SK-N-SH treated with all-trans-retinoic acid at 6 μM for 48 hours (cell line): ENCODE data around the gene SMC4.

ENCODE experiments used
- ATAC-seq: fragments of 200-7000 bp; cut with Tn5 transposase; 3 replicates; pipeline ENCODE4 v1.9.1; 2020; ENCODE audit warnings: mild to moderate bottlenecking, moderate library complexity
- ARNTL ChIP-seq: fragments of 450-650 bp; formaldehyde crosslinking; IDR thresholded peaks from 2 replicates; pipeline ENCODE4 v1.5.0; 2020; ENCODE audit warnings: low read depth, mild to moderate bottlenecking, moderate library complexity, borderline replicate concordance
- BACH2 ChIP-seq: fragments of 250-450 bp; sonication (Bioruptor Pico); IDR thresholded peaks from 2 replicates; pipeline ENCODE4 v1.9.0; 2021; ENCODE audit warnings: mild to moderate bottlenecking, borderline replicate concordance
- CREB5 ChIP-seq: fragments of 250-450 bp; sonication (Bioruptor Pico); IDR thresholded peaks from 2 replicates; pipeline ENCODE4 v1.5.1; 2020; ENCODE audit warnings: low read depth, mild to moderate bottlenecking, moderate library complexity
- CSRNP3 ChIP-seq: fragments of 250-450 bp; sonication (Bioruptor Pico); IDR thresholded peaks from 2 replicates; pipeline ENCODE4 v1.5.1; 2021; ENCODE audit warnings: mild to moderate bottlenecking, moderate library complexity
- ESRRG ChIP-seq: fragments of 250-450 bp; sonication (Bioruptor Pico); IDR thresholded peaks from 2 replicates; pipeline ENCODE4 v1.6.1; 2021; ENCODE audit warnings: mild to moderate bottlenecking
- GLIS3 ChIP-seq: fragments of 250-450 bp; sonication (Bioruptor Pico); IDR thresholded peaks from 2 replicates; pipeline ENCODE4 v1.5.0; 2020; ENCODE audit warnings: mild to moderate bottlenecking, moderate library complexity
- ISL1 ChIP-seq: fragments of 250-450 bp; sonication (Bioruptor Pico); IDR thresholded peaks from 2 replicates; pipeline ENCODE4 v2.1.2; 2022; ENCODE audit warnings: mild to moderate bottlenecking, moderate library complexity
- OSR1 ChIP-seq: fragments of 250-450 bp; sonication (Bioruptor Pico); IDR thresholded peaks from 2 replicates; pipeline ENCODE4 v1.8.0; 2022; ENCODE audit warnings: moderate library complexity, mild to moderate bottlenecking, inconsistent platforms
- PATZ1 ChIP-seq: fragments of 250-450 bp; sonication (Bioruptor Pico); IDR thresholded peaks from 2 replicates; pipeline ENCODE4 v1.8.0; 2020; ENCODE audit warnings: mild to moderate bottlenecking, moderate library complexity, borderline replicate concordance
- POU6F1 ChIP-seq: fragments of 250-450 bp; sonication (Bioruptor Pico); IDR thresholded peaks from 2 replicates; pipeline ENCODE4 v1.8.0; 2021; ENCODE audit warnings: low read depth, mild to moderate bottlenecking, moderate library complexity, borderline replicate concordance
- PPARA ChIP-seq: fragments of 250-450 bp; sonication (Bioruptor Pico); IDR thresholded peaks from 2 replicates; pipeline ENCODE4 v1.5.0; 2020; ENCODE audit warnings: mild to moderate bottlenecking, borderline replicate concordance
- RARB ChIP-seq: fragments of 250-450 bp; sonication (Bioruptor Pico); IDR thresholded peaks from 2 replicates; pipeline ENCODE4 v1.8.0; 2021; ENCODE audit warnings: mild to moderate bottlenecking, moderate library complexity
- SNAI2 ChIP-seq: fragments of 250-450 bp; sonication (Bioruptor Pico); IDR thresholded peaks from 2 replicates; pipeline ENCODE4 v1.5.0; 2020; ENCODE audit warnings: mild to moderate bottlenecking, moderate library complexity
- TCF4 ChIP-seq: fragments of 250-450 bp; sonication (Bioruptor Pico); IDR thresholded peaks from 2 replicates; pipeline ENCODE4 v1.8.0; 2021; ENCODE audit warnings: mild to moderate bottlenecking, moderate library complexity, borderline replicate concordance
- TOX ChIP-seq: fragments of 250-450 bp; sonication (Bioruptor Pico); IDR thresholded peaks from 2 replicates; pipeline ENCODE4 v1.8.0; 2021; ENCODE audit warnings: mild to moderate bottlenecking, moderate library complexity, borderline replicate concordance
- TSHZ2 ChIP-seq: fragments of 250-450 bp; sonication (Bioruptor Pico); IDR thresholded peaks from 2 replicates; pipeline ENCODE4 v1.5.0; 2020; ENCODE audit warnings: mild to moderate bottlenecking, moderate library complexity
- ZFP3 ChIP-seq: fragments of 250-450 bp; sonication (Bioruptor Pico); IDR thresholded peaks from 2 replicates; pipeline ENCODE4 v1.5.0; 2020; ENCODE audit warnings: mild to moderate bottlenecking, moderate library complexity
- ZNF565 ChIP-seq: fragments of 450-650 bp; formaldehyde crosslinking; conservative IDR thresholded peaks from 2 replicates; pipeline ENCODE4 v1.5.0; 2020; ENCODE audit warnings: low read depth, mild to moderate bottlenecking, moderate library complexity
- ZNF70 ChIP-seq: fragments of 450-650 bp; formaldehyde crosslinking; IDR thresholded peaks from 2 replicates; pipeline ENCODE4 v1.5.0; 2020; ENCODE audit warnings: mild to moderate bottlenecking, moderate library complexity
- ZNF8 ChIP-seq: fragments of 450-650 bp; formaldehyde crosslinking; IDR thresholded peaks from 2 replicates; pipeline ENCODE4 v1.5.0; 2020; ENCODE audit warnings: mild to moderate bottlenecking, moderate library complexity

SMC4 gene

GRCh38 chr3:160403796-160404470 lies 4.5 kb downstream of the SMC4 start:
- ATAC-seq = no peak
- TF ChIP-seq PATZ1 (CRISPR knock-in tag) (no peak), BACH2 (no peak), TSHZ2 (CRISPR knock-in tag) (no peak), ISL1 (no peak), CSRNP3 (CRISPR knock-in tag) (no peak), ZNF565 (no peak), SNAI2 (CRISPR knock-in tag) (no peak), PPARA (no peak), TOX (CRISPR knock-in tag) (no peak), TCF4 (CRISPR knock-in tag) (no peak), GLIS3 (CRISPR knock-in tag) (no peak), RARB (CRISPR knock-in tag) (no peak), OSR1 (CRISPR knock-in tag) (no peak)

- TF ChIP-seq ISL1 (no peak), ZNF565 (no peak), RARB (CRISPR knock-in tag) (no peak), PPARA (no peak), TOX (CRISPR knock-in tag) (no peak), CREB5 (no peak), BACH2 (no peak), SNAI2 (CRISPR knock-in tag) (no peak), ARNTL (CRISPR knock-in tag) (no peak)
- TF ChIP-seq, all 23 proteins: peak for 0
- peak; percentile 23 for ATAC-seq
These were observed 10.6 kb downstream of the SMC4 start for GRCh38 chr3:160409812-160410610.

- ATAC-seq = no peak
- no peak for TF ChIP-seq RARB (CRISPR knock-in tag)
- TF ChIP-seq ZNF8 = no peak
- no peak for TF ChIP-seq ZNF70 (CRISPR knock-in tag)
- TF ChIP-seq CSRNP3 (CRISPR knock-in tag) = no peak
- no peak for TF ChIP-seq BACH2
- TF ChIP-seq TCF4 (CRISPR knock-in tag) = no peak
- TF ChIP-seq ZFP3 (CRISPR knock-in tag) = no peak
- no peak for TF ChIP-seq SNAI2 (CRISPR knock-in tag)
- TF ChIP-seq TSHZ2 (CRISPR knock-in tag) = no peak
- no peak for TF ChIP-seq PPARA
- no peak for TF ChIP-seq POU6F1 (CRISPR knock-in tag)
- TF ChIP-seq ARNTL (CRISPR knock-in tag) = no peak
- TF ChIP-seq ESRRG (CRISPR knock-in tag) = no peak
- no peak for TF ChIP-seq CREB5
These were observed 13.0 kb downstream of the SMC4 start for GRCh38 chr3:160412477-160412876.
